IPS DF 19.7 (cell line): ENCODE results near the gene TERT.
"Not testable (repeated sequence)": the region's sequence is repeated elsewhere in the genome, so short reads cannot be mapped to it uniquely, and the experiment has no call there.

ENCODE experiments used
- DNase-seq: peaks from one replicate; pipeline ENCODE4 v3.0.0-alpha.2; 2013; ENCODE audit warnings: low read depth, low spot score

The TERT gene

DNA sequence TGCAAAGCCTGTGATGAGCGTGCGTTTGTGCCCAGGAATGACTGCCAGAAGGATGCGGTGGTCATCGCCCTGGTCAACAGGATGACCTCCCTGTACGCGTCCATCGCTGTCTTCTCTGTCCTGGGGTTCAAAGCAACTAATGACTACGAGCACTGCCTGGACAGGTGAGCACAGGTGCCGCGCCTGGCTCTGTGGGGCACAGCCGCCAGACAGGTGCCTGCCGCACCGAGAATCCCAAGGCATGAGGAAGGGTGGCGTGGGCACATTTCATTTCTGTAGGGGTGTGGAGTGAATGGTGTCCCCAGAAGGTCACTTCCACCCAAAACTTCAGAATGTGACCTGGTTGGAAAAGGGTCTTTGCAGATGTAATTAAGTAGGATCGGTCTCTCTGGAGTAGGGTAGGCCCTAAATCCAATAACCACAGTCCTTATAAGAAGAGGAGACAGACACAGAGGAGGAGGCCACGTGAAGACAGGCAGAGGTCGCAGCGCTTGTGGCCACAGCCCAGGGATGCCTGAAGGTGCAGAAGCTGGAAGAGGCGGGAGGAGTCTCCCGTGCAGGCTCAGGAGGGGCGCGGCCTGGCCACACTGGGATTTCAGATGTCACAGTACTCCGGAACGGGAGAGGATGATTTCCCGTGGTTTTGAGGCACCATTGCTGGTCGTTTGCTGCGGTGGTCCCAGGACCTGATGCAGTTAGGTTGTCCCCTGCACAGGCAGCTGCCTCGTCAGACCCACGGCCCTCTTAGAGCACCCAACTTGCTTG lies 54.2 kb downstream of the TERT start:
- DNase-seq, result no peak

DNA sequence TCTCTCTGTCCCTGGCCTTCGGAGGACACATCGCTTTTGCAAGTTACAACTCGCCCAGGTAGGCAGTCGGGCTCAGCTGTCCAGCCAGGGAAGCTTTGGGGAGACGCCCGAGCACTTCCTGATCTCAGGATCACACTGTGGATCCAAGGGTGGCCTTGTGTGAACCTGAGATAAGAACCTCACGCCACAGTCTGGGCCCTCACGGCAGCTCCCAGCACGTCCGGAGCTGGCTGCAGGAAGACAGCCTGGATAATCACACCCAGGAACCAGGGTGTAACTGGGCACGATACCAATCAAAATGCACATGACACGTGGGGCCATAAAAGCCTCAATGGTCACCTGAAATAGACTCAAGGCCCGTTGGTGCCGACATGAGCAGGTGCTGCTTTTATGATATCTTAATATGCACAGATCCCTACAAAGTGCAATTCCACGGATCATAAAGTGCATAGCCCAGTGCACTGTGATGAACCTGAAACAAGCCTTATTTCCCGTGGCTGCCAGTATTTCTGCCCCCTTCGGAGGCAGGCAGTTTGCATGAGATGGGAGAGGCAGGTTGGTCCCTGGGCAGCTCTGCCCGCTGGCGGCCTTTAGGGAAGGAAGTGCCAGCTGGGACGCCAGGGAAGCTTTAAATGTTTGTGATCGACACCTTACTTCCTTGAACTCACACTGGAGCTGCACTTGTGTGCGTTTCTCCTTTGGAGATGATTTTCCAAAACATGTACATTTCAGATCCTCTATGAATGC lies 55.2 kb downstream of the TERT start:
- DNase-seq, result no peak

DNA sequence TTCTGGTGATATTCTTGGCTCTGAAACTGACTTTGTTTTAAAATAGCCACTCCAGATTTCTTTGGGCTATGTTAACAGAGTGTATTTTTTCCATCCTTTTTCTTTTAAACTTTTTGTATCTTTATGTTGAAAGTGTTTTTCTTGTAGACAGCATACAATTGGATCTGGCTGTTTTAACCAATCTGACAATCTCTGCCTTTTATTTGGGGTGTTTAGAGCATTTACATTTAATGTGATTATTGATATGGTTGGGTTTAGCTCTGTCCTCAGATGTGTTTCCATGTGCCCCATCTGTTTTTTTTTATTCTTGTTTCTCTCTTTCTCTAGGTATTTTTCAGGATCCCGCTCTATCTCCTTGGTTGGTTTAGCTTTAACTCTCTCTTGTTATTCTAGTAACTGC lies 59.0 kb downstream of the TERT start:
- no peak for DNase-seq

DNA sequence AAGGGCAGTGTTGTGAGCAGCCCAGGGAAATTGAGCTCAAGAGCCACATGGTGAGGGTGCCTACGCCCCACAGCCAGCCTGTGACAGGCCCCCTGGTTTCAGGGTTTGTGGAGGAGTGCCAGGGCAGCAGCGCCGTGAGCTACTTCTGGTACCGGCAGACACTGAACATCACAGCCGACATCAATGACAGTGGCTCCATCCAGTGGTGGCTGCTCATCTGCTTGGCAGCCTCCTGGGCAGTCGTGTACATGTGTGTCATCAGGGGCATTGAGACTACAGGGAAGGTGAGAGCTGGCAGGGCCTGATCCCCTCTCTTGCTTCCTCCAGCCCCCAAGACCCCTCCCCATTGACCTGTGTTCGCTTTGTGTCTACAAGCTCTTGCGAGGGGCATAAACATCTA lies 59.5 kb downstream of the TERT start:
- DNase-seq, result no peak

DNA sequence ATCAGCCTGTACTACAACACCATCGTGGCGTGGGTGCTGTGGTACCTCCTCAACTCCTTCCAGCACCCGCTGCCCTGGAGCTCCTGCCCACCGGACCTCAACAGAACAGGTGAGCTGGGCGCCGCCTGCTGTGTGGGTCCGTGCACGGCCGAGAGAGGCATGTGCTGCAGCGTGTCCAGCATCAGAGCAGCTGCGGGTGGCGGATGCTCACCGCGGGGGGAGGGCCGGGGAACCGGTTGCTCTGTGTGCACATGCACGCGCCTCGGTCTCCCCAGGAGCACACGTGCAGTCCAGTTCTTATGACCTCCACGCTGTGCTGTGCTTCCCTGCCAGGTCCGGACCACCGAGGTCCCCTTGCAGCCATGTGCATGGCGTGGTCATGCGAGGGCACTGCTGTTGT lies 62.1 kb downstream of the TERT start:
- no peak for DNase-seq

DNA sequence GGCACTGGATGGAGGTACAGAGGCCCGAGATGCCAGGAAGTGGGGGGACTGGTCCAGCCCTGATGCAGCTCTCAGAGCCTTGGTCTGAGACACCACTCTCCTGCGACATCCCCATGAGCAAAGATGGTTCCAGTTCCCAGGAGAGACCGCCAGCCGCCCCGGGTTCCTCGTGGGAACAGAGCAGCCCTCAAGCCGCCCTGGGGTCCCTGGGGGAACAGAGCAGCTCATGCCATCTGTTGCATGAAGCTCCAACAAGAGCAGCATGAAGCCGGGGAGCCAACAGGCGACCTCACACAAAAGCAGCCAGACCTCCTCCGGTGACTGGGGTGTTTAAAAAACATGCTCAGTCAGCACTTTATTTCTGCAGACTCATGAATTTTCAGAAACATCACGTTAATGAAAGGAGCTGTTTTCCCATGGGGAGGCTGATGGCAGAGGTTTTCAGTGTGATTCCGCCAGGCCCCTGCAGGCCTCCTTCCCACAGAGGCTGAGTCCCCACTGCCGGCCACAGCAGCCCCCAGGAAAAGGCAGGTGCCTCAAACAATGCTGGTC lies 63.4 kb downstream of the TERT start:
- no peak for DNase-seq

GRCh38 chr5:1230551-1230950 lies 64.3 kb downstream of the TERT start:
- DNase-seq, result no peak

DNA sequence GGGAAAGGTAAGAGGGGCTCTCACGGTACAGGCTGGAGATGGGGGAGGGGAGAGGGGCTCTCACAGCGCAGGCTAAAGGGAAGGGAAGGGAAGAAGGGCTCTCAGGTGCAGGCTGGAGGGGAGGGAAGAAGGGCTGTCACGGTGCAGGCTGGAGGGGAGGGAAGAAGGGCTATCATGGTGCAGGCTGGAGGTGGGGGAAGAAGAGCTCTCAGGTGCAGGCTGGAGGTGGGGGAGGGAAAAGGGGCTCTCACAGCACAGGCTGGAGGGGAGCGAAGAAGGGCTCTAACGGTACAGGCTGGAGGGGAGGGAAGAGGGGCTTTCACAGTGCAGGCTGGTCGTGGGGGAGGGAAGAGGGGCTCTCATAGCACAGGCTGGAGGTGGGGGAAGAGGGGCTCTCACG lies 65.0 kb downstream of the TERT start:
- no peak for DNase-seq

DNA sequence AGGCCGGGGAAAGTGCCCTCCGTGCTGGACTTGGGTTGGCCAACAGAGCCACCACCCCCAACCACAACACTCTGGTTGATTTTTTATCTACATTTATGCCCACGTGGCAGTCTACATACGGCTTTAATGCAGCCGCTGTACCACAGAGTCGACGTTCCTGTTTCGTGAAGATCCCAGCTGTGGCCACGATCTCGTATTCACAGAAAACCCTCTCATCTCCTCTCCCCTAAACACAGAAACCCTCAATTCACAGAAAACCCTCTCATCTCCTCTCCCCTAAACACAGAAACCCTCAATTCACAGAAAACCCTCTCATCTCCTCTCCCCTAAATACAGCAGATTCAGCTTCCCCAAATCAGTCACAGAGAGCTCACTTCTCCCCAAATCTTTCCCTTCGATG lies 65.8 kb downstream of the TERT start:
- not testable (repeated sequence) for DNase-seq

- DNase-seq, result no peak
These were observed 66.7 kb downstream of the TERT start for GRCh38 chr5:1228120-1228519.

DNA sequence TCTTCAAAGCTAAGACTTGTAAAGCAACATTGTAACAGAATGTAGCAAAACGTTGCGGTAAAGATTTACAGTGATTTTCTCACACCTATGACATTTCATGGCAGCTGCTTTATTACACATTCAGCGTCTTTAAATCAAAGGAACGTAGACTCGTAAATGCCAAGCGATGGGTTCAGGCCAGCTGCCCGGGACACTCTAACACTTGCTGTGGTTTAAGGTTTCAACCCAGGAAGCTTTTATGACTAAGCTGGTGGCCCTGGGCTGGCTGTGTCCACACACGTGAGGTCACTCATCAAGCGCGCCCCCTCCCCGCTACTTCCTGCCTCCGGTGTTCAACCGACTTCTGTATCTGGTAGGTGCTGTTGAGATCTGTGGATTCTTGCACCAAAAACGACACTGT lies 67.2 kb downstream of the TERT start:
- no peak for DNase-seq

DNA sequence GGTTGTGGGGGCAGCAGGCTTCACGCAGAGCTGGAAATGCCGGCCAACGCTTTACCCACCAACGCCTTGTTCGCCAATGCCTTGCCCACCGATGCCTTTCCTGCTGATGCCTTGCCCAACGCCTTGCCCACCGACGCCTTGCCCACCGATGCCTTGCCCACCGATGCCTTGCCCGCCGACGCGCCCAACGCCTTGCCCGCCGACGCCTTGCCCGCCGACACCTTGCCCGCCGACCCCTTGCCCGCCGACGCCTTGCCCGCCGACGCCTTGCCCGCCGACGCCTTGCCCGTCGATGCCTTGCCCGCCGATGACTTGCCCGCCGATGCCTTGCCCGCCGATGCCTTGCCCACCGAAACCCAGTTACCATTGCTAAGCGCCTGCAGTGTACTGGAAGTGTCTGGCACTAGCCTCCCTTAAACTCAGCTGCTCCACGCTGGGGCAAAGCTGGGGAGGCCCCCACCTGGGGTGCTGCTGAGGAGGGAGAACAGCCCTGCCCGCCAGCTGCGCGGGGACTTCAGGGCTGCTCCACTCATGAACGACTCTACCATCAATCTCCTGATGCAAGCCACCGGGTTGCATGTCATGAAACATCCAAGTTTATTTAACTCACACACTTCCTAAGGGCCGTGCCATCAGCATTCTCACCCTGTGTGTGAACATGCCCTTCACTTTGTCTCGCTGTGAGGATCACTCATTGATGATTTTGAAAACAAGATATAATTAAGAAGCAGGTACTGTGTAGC lies 67.9 kb downstream of the TERT start:
- no peak for DNase-seq

- no peak for DNase-seq
These were observed 68.6 kb downstream of the TERT start for GRCh38 chr5:1226231-1226630.

- no peak for DNase-seq
These were observed 69.8 kb downstream of the TERT start, which contains the start of gene SLC6A18 for GRCh38 chr5:1225081-1225480. TSS of gene SLC6A18 (plus strand) at chr5:1225381. CDS start at chr5:1225478, 97 bp downstream.

GRCh38 chr5:1224631-1225030 lies 70.2 kb downstream of the TERT start:
- DNase-seq, result no peak

GRCh38 chr5:1223278-1223670 lies 71.6 kb downstream of the TERT start:
- no peak for DNase-seq

DNA sequence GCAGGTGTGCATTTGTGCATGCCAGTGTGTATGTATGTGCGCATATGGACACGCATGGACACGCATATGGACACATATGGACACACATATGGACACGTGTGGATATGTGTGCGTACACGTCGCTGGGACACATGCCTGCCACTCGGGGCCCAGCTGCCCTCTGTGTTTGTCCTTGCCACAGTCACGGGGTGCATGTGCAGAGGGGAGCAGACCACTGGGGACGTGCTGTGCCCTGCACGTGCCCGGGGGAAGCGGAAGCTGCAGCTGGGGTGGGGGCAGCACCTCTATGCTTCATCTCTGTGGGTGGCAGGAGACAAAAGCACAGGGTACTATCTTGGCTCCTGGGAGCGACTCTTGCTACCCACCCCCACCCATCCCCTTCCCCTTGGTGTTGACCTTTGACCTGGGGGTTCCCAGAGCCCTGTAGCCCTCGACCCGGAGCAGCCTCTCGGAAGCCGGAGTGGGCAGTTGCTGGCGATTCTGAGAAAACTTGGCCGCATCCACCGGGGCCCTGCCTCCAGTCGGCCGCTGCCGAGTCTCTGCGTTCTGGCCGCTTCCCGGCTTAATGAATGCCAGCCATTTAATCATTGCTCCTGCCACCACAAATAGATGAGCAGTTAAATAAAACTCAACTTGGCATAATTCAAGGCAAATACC lies 72.1 kb downstream of the TERT start:
- no peak for DNase-seq

DNA sequence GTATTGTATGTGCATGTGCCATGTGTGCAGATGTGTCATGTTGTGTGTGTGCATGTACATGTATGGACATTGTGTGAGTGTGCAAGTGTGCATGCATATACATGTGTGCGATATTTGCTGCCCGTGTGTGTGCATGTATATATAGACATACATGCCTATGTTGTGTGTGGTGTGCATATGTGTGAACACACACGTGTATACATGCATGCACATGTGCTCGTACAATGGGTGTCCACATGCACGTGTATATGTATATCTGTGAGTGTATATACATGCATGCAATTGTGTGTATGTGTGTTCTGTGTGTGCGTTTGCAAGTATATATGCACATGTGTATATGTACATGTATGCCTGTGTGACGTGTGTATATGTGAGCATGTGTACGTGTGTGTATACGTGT lies 72.7 kb downstream of the TERT start:
- no peak for DNase-seq

DNA sequence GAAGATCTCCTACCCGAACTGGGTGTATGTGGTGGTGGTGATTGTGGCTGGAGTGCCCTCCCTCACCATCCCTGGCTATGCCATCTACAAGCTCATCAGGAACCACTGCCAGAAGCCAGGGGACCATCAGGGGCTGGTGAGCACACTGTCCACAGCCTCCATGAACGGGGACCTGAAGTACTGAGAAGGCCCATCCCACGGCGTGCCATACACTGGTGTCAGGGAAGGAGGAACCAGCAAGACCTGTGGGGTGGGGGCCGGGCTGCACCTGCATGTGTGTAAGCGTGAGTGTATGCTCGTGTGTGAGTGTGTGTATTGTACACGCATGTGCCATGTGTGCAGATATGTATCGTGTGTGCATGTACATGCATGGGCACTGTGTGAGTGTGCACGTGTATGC lies 73.1 kb downstream of the TERT start:
- DNase-seq, result no peak

DNA sequence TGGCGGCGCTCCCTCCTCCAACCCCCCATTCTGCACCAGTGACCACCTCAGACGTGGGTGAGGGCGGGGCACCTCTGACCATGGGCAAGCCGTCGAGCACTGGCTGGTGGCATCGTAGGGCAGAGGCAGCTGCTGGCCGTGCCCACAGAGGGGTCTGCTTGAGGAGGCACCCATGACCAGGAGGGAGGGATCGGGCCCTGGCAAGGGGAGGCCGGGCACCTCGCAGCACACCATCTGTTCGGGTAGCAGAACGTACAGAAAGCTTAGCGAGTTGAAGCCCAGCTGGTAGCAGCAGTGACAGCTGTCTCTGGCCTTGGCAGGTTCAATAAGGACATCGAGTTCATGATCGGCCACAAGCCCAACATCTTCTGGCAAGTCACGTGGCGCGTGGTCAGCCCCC lies 74.0 kb downstream of the TERT start:
- DNase-seq, result no peak

DNA sequence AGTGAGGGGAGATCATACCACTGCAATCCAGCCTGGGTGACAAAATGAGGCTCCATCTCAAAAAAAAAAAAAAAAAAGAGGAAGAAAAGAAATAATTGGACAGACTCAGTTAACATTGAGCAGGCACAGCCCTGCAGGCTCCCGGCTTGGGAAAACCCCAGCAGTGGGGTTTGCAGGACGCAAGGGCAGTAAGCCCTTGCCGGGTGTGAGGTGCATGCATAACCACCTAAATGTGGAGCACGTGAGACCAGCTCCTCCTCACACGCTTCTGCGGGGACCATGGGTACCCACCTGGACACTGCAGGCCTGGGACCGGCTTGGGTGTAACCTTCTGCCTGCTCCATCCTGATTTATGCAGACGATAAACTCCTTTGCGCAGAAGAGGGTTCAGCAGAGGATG lies 74.5 kb downstream of the TERT start:
- no peak for DNase-seq

DNA sequence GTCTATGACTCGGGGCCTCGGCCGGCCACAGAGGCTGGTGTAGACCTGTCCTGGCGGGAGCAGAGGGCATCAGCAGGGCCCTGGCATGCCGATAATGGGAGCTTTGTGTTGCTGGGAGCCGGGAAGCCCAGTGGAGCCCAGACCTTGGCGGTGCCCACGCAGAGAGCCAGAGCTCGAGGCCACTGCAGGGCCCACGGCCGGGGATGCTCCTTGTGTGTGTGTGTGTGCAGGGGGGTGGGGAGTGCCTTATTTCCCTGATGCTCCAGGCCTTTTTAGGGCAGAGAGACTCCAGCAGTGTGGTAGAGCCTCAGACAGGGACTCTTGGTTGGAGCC lies 75.1 kb downstream of the TERT start:
- DNase-seq, result no peak
